Muscle layer of duodenum (tissue), 2 donors: ENCODE measurements around the gene PIM3.
A peak's percentile ranks its signal among the peaks of the same experiment; 100 is the strongest.
"Not testable (repeated sequence)": the region's sequence is repeated elsewhere in the genome, so short reads cannot be mapped to it uniquely, and the experiment has no call there.

ENCODE experiments used
- H3K27ac ChIP-seq: one replicate; pipeline ENCODE4 v1.7.0; 2013; ENCODE audit warnings: mild to moderate bottlenecking, low read length
- H3K27me3 ChIP-seq: one replicate; pipeline ENCODE4 v1.7.0; 2013; ENCODE audit warnings: low read depth, mild to moderate bottlenecking, control low read depth, low read length
- H3K36me3 ChIP-seq, 2 donors: one replicate each; pipeline ENCODE4 v1.7.0; 2013; ENCODE audit warnings: low read length in 2 of 2, control low read depth in 1 of 2, mild to moderate bottlenecking in 1 of 2; ENCODE audit not compliant: insufficient read depth in 2 of 2, control insufficient read depth in 1 of 2
- H3K4me1 ChIP-seq, 2 donors: one replicate each; pipeline ENCODE4 v1.7.0; 2013; ENCODE audit warnings: low read length in 2 of 2, mild to moderate bottlenecking in 2 of 2, control low read depth in 1 of 2, moderate library complexity in 1 of 2; ENCODE audit not compliant: insufficient read depth in 2 of 2, control insufficient read depth in 1 of 2
- H3K4me3 ChIP-seq, 2 donors: one replicate each; pipeline ENCODE4 v1.7.0; 2013; ENCODE audit warnings: low read length in 2 of 2, low read depth in 1 of 2, mild to moderate bottlenecking in 1 of 2
- H3K9me3 ChIP-seq, 2 donors: one replicate each; pipeline ENCODE4 v1.7.0; 2013; ENCODE audit warnings: low read length in 2 of 2, control low read depth in 1 of 2, mild to moderate bottlenecking in 1 of 2; ENCODE audit not compliant: control insufficient read depth in 1 of 2
- donor health status: healthy.

PIM3 gene

GRCh38 chr22:49937758-49938564, 22.6 kb upstream of the PIM3 start:
- no peaks in the 10 kb centered on the region for H3K27me3 ChIP-seq
- peak overlapping the region; percentile 43 for H3K27ac ChIP-seq
- H3K4me1 ChIP-seq = peaks cover 0 to 27% of the 10 kb centered on the region in 2 donors
- no peaks in the 10 kb centered on the region for H3K9me3 ChIP-seq
- peak overlapping the region in 1 of 2 donors; percentile 50 for H3K4me3 ChIP-seq
- H3K36me3 ChIP-seq = no peaks in the 10 kb centered on the region

- Histone ChIP-seq H3K27ac (no peak overlapping the region), H3K36me3 (no peaks in the 10 kb centered on the region), H3K4me3 (no peak overlapping the region), H3K27me3 (no peaks in the 10 kb centered on the region), H3K9me3 (no peaks in the 10 kb centered on the region), H3K4me1 (peaks cover 0 to 21% of the 10 kb centered on the region in 2 donors)
These were observed 21.9 kb upstream of the PIM3 start for GRCh38 chr22:49938565-49939136.

GRCh38 chr22:49941507-49942316, 18.9 kb upstream of the PIM3 start:
- Histone ChIP-seq H3K4me1 (peaks cover 0 to 10% of the 10 kb centered on the region in 2 donors), H3K27me3 (no peaks in the 10 kb centered on the region), H3K27ac (no peak overlapping the region), H3K4me3 (no peak overlapping the region), H3K36me3 (no peaks in the 10 kb centered on the region), H3K9me3 (no peaks in the 10 kb centered on the region)

GRCh38 chr22:49942565-49943404, 17.8 kb upstream of the PIM3 start:
- H3K9me3 ChIP-seq = no peaks in the 10 kb centered on the region
- no peaks in the 10 kb centered on the region for H3K4me1 ChIP-seq
- no peaks in the 10 kb centered on the region for H3K27me3 ChIP-seq
- H3K4me3 ChIP-seq = no peak overlapping the region
- H3K36me3 ChIP-seq = no peaks in the 10 kb centered on the region
- H3K27ac ChIP-seq = no peak overlapping the region

- H3K9me3 ChIP-seq = no peaks in the 10 kb centered on the region
- H3K27ac ChIP-seq = no peak overlapping the region
- no peaks in the 10 kb centered on the region for H3K27me3 ChIP-seq
- no peak overlapping the region for H3K4me3 ChIP-seq
- no peaks in the 10 kb centered on the region for H3K4me1 ChIP-seq
- no peaks in the 10 kb centered on the region for H3K36me3 ChIP-seq
These were observed 17.2 kb upstream of the PIM3 start for GRCh38 chr22:49943405-49943765.

GRCh38 chr22:49943771-49944398, 16.7 kb upstream of the PIM3 start:
- Histone ChIP-seq H3K4me3 (no peak overlapping the region), H3K9me3 (no peaks in the 10 kb centered on the region)

GRCh38 chr22:49944399-49944891, 16.1 kb upstream of the PIM3 start:
- H3K4me1 ChIP-seq = no peaks in the 10 kb centered on the region
- no peak overlapping the region for H3K27ac ChIP-seq
- no peaks in the 10 kb centered on the region for H3K36me3 ChIP-seq
- no peaks in the 10 kb centered on the region for H3K9me3 ChIP-seq
- no peak overlapping the region for H3K4me3 ChIP-seq
- H3K27me3 ChIP-seq = no peaks in the 10 kb centered on the region

More at GRCh38 chr22:49943771-49944398, 16.7 kb upstream of the PIM3 start:
- Histone ChIP-seq H3K27me3 (no peaks in the 10 kb centered on the region), H3K27ac (no peak overlapping the region), H3K4me1 (no peaks in the 10 kb centered on the region), H3K36me3 (no peaks in the 10 kb centered on the region)

- not testable (repeated sequence) for H3K4me1 ChIP-seq, H3K27me3 ChIP-seq, H3K9me3 ChIP-seq, H3K27ac ChIP-seq, H3K4me3 ChIP-seq, H3K36me3 ChIP-seq
These were observed 15.4 kb upstream of the PIM3 start for GRCh38 chr22:49945042-49945794.

- Histone ChIP-seq H3K4me1 (no peaks in the 10 kb centered on the region), H3K9me3 (no peaks in the 10 kb centered on the region), H3K4me3 (no peak overlapping the region), H3K27ac (no peak overlapping the region), H3K27me3 (no peaks in the 10 kb centered on the region), H3K36me3 (no peaks in the 10 kb centered on the region)
These were observed 13.8 kb upstream of the PIM3 start for GRCh38 chr22:49946612-49947295.

GRCh38 chr22:49947296-49947622, 13.3 kb upstream of the PIM3 start:
- peaks cover under 1 to 4% of the 10 kb centered on the region in 2 donors for H3K4me1 ChIP-seq
- no peak overlapping the region for H3K4me3 ChIP-seq
- H3K27ac ChIP-seq = no peak overlapping the region
- no peaks in the 10 kb centered on the region for H3K36me3 ChIP-seq
- H3K9me3 ChIP-seq = no peaks in the 10 kb centered on the region
- no peaks in the 10 kb centered on the region for H3K27me3 ChIP-seq
